DMS153 treated with DMSO at 0.1 percent for 48 hours (cell line): Measurements from ENCODE around the gene MTR.
"Not testable (repeated sequence)": the region's sequence is repeated elsewhere in the genome, so short reads cannot be mapped to it uniquely, and the experiment has no call there.

Experiments
- DNase-seq: peaks from one replicate; lab custom pipeline; 2025; ENCODE audit not compliant: unreplicated experiment; lab: John Stamatoyannopoulos, UW

The MTR gene

GRCh38 chr1:236895665-236896387 lies 100.7 kb downstream of the MTR start:
- DNase-seq: no peak

GRCh38 chr1:236896716-236897115 lies 101.6 kb downstream of the MTR start:
- no peak for DNase-seq

GRCh38 chr1:236904892-236905741 lies 110.0 kb downstream of the MTR start:
- no peak for DNase-seq

DNA sequence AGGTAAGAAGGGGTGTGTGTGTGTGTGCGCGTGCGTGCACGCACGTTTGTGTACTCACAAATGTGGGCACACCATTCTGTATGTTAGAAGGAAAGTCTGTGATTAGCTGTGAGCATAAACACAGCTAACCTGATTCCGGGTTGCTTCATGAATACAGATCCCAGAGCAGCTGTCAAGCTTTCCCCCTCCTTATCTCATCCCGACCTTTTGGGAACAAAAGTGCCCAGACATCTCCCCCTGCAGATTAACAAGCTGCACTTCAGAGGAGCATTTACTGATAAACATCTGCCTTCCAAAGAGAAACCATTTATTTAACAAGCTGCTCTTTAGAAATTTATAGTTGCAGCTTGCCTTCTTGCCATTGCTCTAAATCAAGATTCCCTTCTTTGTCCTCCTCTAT lies 112.1 kb downstream of the MTR start:
- DNase-seq: no peak

DNA sequence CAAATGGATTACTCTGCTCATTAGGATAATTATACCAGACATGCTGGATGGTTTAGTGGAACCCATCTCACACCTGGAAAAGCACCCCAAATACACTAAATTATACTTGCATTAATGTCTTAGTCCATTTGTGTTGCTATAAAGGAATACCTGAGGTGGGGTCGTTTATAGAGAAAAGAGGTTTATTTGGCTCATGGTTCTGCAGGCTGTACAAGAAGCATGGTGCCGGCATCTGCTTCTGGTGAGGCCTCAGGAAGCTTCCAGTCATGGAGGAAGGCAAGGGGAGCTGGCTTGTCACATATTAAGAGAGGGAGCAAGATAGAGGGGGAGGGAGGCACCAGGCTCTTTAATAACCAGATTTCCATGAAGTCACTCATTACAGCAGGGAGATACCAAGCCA lies 113.6 kb downstream of the MTR start:
- no peak for DNase-seq

- not testable (repeated sequence) for DNase-seq
Observed at GRCh38 chr1:236911047-236911446, 116.0 kb downstream of the MTR start.

GRCh38 chr1:236913371-236914037 lies 118.4 kb downstream of the MTR start:
- no peak for DNase-seq

GRCh38 chr1:236914375-236914774 lies 119.3 kb downstream of the MTR start:
- no peak for DNase-seq

DNA sequence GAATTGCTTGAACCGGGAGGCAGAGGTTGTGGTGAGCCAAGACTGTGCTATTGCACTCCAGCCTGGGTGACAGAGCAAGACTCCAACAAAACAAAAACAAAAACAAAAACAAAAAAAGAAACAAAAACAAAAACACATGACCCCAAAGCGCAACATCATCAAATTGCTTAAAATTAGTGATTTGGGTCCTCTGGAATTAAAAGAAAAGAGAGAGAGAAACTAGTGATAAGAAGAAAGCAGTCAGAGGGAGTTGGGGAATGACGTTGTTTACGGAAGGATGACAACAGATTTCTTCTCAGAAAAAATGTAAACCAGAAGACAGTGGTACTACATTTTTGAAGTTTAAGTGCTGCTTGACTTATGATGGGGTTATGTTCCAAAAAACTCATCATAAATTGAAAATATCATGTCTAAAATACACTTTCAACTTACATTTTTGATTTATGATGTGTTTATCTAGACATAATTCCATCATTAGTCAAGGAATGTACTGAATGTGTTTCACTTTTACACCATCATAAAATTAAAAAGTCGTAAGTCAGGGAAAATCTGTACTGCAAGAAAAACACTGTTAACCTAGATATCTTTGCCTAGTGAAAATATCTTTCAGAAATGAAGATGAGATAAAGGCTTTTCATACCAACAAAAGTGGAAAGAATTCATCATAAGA lies 121.2 kb downstream of the MTR start:
- no peak for DNase-seq

DNA sequence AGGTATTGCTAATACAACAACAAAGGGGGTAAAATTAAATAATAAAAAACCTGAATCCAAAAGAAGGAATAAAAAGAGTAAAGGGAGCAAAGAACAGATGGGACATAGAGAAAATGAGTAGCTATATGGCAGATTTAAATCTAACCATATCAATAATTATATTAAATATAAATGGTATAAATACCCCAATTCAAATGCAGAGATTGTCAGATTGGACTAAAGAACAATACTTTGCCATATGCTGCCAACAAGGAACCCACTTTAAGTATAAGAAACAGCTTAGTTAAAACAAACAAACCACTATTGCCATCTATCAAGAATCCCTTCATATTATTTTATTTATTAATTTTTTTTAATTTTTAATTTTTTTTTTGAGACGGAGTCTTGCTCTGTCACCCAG lies 122.4 kb downstream of the MTR start:
- no peak for DNase-seq

DNA sequence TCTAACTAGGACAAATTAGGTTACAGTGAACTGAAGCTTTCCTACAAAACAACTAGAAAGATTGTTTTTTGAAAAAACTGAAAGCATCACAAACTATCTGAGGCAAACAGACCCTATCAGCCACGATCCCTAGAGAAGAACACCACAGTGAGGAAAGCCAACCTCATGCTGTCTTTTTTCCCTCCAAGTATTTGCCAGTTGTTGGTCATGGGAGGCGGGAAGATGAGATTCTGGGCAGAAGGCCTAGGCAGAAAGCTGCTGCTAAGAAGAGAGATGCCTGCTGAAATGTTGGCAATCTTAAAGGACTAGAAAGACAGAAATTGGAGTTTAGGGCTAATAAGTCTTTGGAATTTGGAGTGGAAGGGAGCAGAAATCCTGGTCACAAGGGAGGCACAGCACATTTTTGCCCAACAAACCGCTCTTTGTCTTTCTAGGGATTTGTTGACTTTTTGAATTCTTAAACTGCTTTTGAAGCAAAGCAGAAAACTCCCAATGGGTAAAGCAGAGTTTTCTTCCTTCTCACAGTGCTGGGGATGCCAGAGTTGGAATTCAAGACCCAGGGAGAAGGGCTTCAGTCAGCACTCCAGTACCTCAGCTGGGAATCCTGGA lies 125.3 kb downstream of the MTR start:
- no peak for DNase-seq

- DNase-seq: no peak
Observed at GRCh38 chr1:236921610-236922009, 126.5 kb downstream of the MTR start.

DNA sequence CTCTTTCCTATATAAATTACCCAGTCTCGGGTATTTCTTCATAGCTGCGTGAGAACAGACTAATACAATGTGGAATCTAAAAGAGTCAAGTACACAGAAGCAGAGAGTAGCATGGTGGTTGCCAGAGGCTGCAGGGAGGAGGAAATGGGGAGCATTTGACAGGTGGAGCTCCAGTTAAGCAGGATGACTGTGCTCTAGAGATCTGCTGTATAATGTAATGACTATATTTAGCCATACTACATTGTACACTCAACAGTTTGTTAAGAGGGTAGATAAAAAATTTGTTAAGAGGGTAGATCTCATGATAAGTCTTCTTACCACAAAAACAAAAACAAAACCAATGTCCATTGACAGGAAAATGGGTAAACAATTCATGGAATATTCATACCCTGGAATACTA lies 127.1 kb downstream of the MTR start:
- no peak for DNase-seq

DNA sequence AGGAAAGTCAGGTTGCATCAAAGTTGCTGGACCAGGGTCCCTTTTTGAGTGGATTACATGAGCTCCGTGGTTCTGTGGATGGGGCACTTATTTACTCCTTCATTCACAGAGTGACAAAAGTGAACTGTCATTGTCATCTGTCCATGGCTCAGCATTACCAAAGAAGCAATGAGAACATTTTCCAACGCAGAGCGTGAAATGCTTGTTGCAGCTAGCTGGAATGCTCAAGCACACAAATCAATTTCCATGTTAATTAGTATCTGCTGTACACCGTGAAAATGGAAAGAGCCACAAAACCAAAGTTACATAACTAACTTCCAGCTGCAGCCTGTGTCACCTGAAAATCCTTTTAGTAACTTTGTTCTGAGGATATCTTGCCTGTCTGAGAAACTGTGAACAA lies 130.3 kb downstream of the MTR start:
- no peak for DNase-seq

- DNase-seq: no peak
Observed at GRCh38 chr1:236930503-236930902, 135.4 kb downstream of the MTR start.

- no peak for DNase-seq
Observed at GRCh38 chr1:236938760-236939159, 143.7 kb downstream of the MTR start.

GRCh38 chr1:236942431-236942830 lies 147.3 kb downstream of the MTR start:
- no peak for DNase-seq

GRCh38 chr1:236944556-236944955 lies 149.5 kb downstream of the MTR start:
- no peak for DNase-seq

GRCh38 chr1:236945002-236945401 lies 149.9 kb downstream of the MTR start:
- no peak for DNase-seq

GRCh38 chr1:236947794-236948193 lies 152.7 kb downstream of the MTR start:
- DNase-seq: no peak

GRCh38 chr1:236948381-236948780 lies 153.3 kb downstream of the MTR start:
- no peak for DNase-seq
